GM23338 (cell line): ENCODE data around the gene LRRC10. TPM values are rescaled to one million over a fixed set of nuclear protein-coding genes. Genes with fewer than 3 reads are reported as not detected.

Source experiments
- ATAC-seq: fragments of 200-7000 bp; cut with Tn5 transposase; 3 replicates; pipeline ENCODE4 v1.9.1; 2020
- DNase-seq: peaks from one replicate; pipeline ENCODE4 v3.0.0-alpha.2; 2015; ENCODE audit warnings: low spot score
- H2AFZ ChIP-seq: fragments of 200-600 bp; sonication (generic); 2 replicates; pipeline ENCODE4 v1.8.0; 2016; ENCODE audit warnings: antibody characterized with exemption, mild to moderate bottlenecking, moderate library complexity
- H3F3A ChIP-seq: fragments of 200-600 bp; sonication (generic); replicated peaks from 2 replicates; pipeline ENCODE4 v1.8.0; 2017; ENCODE audit warnings: antibody characterized with exemption, mixed run types, low read depth
- H3K27ac ChIP-seq: fragments of 200-600 bp; sonication (generic); 2 replicates; pipeline ENCODE4 v1.6.1; 2016; ENCODE audit warnings: low read depth
- H3K27me3 ChIP-seq: fragments of 200-600 bp; sonication (generic); 2 replicates; pipeline ENCODE4 v1.8.0; 2016; ENCODE audit warnings: mild to moderate bottlenecking, mixed run types, moderate library complexity; ENCODE audit not compliant: insufficient read depth
- H3K36me3 ChIP-seq: fragments of 200-600 bp; sonication (generic); 2 replicates; pipeline ENCODE4 v1.8.0; 2016; ENCODE audit warnings: mild to moderate bottlenecking; ENCODE audit not compliant: insufficient read depth
- H3K4me1 ChIP-seq: fragments of 200-600 bp; sonication (generic); 2 replicates; pipeline ENCODE4 v1.8.0; 2016; ENCODE audit warnings: mild to moderate bottlenecking, moderate library complexity; ENCODE audit not compliant: insufficient read depth
- H3K4me2 ChIP-seq: fragments of 200-600 bp; sonication (generic); 2 replicates; pipeline ENCODE4 v1.7.1; 2017; ENCODE audit warnings: mixed run types
- H3K4me3 ChIP-seq: fragments of 200-600 bp; sonication (generic); 2 replicates; pipeline ENCODE4 v1.6.1; 2016; ENCODE audit warnings: mixed run types
- H3K79me2 ChIP-seq: fragments of 200-600 bp; sonication (generic); replicated peaks from 2 replicates; pipeline ENCODE4 v1.8.0; 2017; ENCODE audit warnings: mild to moderate bottlenecking; ENCODE audit not compliant: insufficient read depth
- H3K9me2 ChIP-seq: fragments of 200-600 bp; sonication (generic); 2 replicates; pipeline ENCODE4 v1.8.0; 2017; ENCODE audit not compliant: insufficient read depth
- H4K20me1 ChIP-seq: fragments of 200-600 bp; sonication (generic); replicated peaks from 2 replicates; pipeline ENCODE4 v1.8.0; 2017; ENCODE audit warnings: mild to moderate bottlenecking; ENCODE audit not compliant: insufficient read depth
- H3K27ac Mint-ChIP-seq: 2 replicates; pipeline ENCODE4 v1.8.0; 2020; ENCODE audit warnings: inconsistent platforms, mild to moderate bottlenecking, moderate library complexity, mixed read lengths
- H3K27me3 Mint-ChIP-seq: 3 replicates; pipeline ENCODE4 v1.8.0; 2022; ENCODE audit warnings: low read depth, mild to moderate bottlenecking, moderate library complexity, mixed read lengths, inconsistent platforms; ENCODE audit not compliant: insufficient read depth, poor library complexity
- H3K36me3 Mint-ChIP-seq: 3 replicates; pipeline ENCODE4 v1.8.0; 2021; ENCODE audit warnings: low read depth, mild to moderate bottlenecking, inconsistent platforms, moderate library complexity, mixed read lengths
- H3K4me1 Mint-ChIP-seq: 3 replicates; pipeline ENCODE4 v1.8.0; 2020; ENCODE audit warnings: mild to moderate bottlenecking, inconsistent platforms, mixed read lengths
- H3K4me3 Mint-ChIP-seq: 3 replicates; pipeline ENCODE4 v1.8.0; 2021; ENCODE audit warnings: moderate library complexity, mild to moderate bottlenecking, inconsistent platforms, mixed read lengths
- H3K9me3 Mint-ChIP-seq: 3 replicates; pipeline ENCODE4 v1.8.0; 2020; ENCODE audit warnings: moderate library complexity, mild to moderate bottlenecking, inconsistent platforms, mixed read lengths
- CREB1 ChIP-seq: fragments of 250-450 bp; sonication (Bioruptor Pico); IDR thresholded peaks from 2 replicates; pipeline ENCODE4 v1.5.0; 2020; ENCODE audit warnings: low read depth, mild to moderate bottlenecking, moderate library complexity
- EZH2 ChIP-seq: fragments of 200-600 bp; sonication (generic); IDR thresholded peaks from one replicate; pipeline ENCODE4 v1.8.0; 2017; ENCODE audit warnings: antibody characterized with exemption, mild to moderate bottlenecking, low read depth; ENCODE audit not compliant: unreplicated experiment
- STAT1 ChIP-seq: IDR thresholded peaks from one replicate; pipeline ENCODE4 v1.6.1; 2016; ENCODE audit warnings: antibody characterized with exemption; ENCODE audit not compliant: unreplicated experiment
- polyA plus RNA-seq: library from polyadenylated mRNA; unstranded; fragments of >200 nt; fragmentation: Nextera tagmentation; extraction: Ambion mirVana; gene quantifications from 2 replicates; pipeline ENCODE4 v1.2.1, GENCODE V29; 2016
- total RNA-seq: library from RNA; depleted of rRNA; stranded (reverse); fragments of >200 nt; shearing (Covaris generic); gene quantifications from 2 replicates; pipeline ENCODE4 v1.2.3, GENCODE V29; 2014
- TF ChIP-seq, protein P1 (sequence below): fragments of 250-450 bp; sonication (Bioruptor Pico); IDR thresholded peaks from 2 replicates; pipeline ENCODE4 v1.5.0; 2020; ENCODE audit warnings: mild to moderate bottlenecking, moderate library complexity
- TF ChIP-seq, protein P2 (sequence below): IDR thresholded peaks from one replicate; pipeline ENCODE4 v1.6.1; 2018; ENCODE audit warnings: antibody characterized with exemption; ENCODE audit not compliant: unreplicated experiment

The LRRC10 gene
- total and polyA plus RNA-seq, 2 experiments from 2014 or later = not detected

DNA sequence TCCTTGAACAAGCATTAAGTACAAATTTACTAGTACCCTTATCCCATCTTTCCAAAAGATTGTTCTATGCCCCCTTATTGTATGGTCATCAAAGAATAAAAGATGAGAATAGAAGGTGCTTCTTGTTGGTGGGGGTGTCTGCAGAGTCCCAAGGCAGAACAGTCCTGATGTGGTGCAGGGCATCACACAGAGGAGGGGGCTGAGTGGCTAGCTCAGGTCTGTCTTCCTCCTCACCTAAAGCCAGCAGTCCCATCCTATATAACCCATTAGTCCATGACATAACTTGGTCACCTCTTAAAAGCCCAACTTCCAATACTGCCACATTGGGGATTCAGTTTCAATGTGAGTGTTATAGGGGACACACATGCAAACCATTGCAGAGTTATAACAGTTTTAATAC is 9.9 kb downstream of the LRRC10 start (continued):
- TF ChIP-seq, protein P1, sequence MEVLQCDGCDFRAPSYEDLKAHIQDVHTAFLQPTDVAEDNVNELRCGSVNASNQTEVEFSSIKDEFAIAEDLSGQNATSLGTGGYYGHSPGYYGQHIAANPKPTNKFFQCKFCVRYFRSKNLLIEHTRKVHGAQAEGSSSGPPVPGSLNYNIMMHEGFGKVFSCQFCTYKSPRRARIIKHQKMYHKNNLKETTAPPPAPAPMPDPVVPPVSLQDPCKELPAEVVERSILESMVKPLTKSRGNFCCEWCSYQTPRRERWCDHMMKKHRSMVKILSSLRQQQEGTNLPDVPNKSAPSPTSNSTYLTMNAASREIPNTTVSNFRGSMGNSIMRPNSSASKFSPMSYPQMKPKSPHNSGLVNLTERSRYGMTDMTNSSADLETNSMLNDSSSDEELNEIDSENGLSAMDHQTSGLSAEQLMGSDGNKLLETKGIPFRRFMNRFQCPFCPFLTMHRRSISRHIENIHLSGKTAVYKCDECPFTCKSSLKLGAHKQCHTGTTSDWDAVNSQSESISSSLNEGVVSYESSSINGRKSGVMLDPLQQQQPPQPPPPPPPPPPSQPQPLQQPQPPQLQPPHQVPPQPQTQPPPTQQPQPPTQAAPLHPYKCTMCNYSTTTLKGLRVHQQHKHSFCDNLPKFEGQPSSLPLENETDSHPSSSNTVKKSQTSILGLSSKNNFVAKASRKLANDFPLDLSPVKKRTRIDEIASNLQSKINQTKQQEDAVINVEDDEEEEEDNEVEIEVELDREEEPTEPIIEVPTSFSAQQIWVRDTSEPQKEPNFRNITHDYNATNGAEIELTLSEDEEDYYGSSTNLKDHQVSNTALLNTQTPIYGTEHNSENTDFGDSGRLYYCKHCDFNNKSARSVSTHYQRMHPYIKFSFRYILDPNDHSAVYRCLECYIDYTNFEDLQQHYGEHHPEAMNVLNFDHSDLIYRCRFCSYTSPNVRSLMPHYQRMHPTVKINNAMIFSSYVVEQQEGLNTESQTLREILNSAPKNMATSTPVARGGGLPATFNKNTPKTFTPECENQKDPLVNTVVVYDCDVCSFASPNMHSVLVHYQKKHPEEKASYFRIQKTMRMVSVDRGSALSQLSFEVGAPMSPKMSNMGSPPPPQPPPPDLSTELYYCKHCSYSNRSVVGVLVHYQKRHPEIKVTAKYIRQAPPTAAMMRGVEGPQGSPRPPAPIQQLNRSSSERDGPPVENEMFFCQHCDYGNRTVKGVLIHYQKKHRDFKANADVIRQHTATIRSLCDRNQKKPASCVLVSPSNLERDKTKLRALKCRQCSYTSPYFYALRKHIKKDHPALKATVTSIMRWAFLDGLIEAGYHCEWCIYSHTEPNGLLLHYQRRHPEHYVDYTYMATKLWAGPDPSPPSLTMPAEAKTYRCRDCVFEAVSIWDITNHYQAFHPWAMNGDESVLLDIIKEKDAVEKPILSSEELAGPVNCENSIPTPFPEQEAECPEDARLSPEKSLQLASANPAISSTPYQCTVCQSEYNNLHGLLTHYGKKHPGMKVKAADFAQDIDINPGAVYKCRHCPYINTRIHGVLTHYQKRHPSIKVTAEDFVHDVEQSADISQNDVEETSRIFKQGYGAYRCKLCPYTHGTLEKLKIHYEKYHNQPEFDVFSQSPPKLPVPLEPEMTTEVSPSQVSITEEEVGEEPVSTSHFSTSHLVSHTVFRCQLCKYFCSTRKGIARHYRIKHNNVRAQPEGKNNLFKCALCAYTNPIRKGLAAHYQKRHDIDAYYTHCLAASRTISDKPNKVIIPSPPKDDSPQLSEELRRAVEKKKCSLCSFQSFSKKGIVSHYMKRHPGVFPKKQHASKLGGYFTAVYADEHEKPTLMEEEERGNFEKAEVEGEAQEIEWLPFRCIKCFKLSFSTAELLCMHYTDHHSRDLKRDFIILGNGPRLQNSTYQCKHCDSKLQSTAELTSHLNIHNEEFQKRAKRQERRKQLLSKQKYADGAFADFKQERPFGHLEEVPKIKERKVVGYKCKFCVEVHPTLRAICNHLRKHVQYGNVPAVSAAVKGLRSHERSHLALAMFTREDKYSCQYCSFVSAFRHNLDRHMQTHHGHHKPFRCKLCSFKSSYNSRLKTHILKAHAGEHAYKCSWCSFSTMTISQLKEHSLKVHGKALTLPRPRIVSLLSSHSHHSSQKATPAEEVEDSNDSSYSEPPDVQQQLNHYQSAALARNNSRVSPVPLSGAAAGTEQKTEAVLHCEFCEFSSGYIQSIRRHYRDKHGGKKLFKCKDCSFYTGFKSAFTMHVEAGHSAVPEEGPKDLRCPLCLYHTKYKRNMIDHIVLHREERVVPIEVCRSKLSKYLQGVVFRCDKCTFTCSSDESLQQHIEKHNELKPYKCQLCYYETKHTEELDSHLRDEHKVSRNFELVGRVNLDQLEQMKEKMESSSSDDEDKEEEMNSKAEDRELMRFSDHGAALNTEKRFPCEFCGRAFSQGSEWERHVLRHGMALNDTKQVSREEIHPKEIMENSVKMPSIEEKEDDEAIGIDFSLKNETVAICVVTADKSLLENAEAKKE = no peak

DNA sequence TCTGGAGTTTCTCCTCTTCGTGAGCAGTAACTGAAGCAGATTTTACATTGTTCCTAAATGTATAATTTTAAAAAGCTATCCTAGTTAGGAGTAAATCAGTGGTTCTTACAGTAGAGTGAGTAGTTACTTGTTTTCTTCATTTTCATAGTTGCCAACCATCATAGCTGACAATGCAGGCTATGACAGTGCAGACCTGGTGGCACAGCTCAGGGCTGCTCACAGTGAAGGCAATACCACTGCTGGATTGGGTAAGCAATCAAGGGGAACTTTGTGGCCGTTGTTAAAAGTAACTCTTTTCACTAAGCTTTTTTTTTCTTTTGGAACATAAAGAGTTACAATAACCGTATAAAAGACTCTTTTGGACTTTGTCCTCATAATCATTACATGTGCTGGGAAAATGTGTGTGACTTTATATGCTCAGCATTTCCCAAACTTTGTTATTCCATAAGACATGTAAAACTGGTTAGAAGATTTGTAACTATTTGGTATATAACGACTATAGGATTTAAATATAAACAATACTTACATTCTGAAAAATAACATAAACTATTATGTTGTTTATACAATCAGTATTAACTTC is 12.4 kb downstream of the LRRC10 start:
- Histone ChIP-seq H3F3A (peaks cover 13% of the 10 kb centered on the region), H3K36me3 (peaks cover 84% of the 10 kb centered on the region), H3K79me2 (peaks cover 8% of the 10 kb centered on the region; the same call in 1 of the 2 replicates), H2AFZ (no peak overlapping the region), H3K9me2 (no peaks in the 10 kb centered on the region), H3K4me1 (no peaks in the 10 kb centered on the region), H3K4me3 (no peak overlapping the region), H3K4me2 (no peak overlapping the region), H4K20me1 (peaks cover 33% of the 10 kb centered on the region), H3K27ac (no peak overlapping the region), H3K27me3 (no peaks in the 10 kb centered on the region)
- DNase-seq (no peak), ATAC-seq (no peak)
- Mint-ChIP-seq H3K9me3 (peaks cover 1% of the 10 kb centered on the region; the same call in 1 of the 3 replicates), H3K27ac (no peak overlapping the region), H3K4me1 (no peaks in the 10 kb centered on the region), H3K27me3 (peaks cover 3% of the 10 kb centered on the region), H3K4me3 (no peak overlapping the region), H3K36me3 (peaks cover 98% of the 10 kb centered on the region)
- TF ChIP-seq, protein P2, sequence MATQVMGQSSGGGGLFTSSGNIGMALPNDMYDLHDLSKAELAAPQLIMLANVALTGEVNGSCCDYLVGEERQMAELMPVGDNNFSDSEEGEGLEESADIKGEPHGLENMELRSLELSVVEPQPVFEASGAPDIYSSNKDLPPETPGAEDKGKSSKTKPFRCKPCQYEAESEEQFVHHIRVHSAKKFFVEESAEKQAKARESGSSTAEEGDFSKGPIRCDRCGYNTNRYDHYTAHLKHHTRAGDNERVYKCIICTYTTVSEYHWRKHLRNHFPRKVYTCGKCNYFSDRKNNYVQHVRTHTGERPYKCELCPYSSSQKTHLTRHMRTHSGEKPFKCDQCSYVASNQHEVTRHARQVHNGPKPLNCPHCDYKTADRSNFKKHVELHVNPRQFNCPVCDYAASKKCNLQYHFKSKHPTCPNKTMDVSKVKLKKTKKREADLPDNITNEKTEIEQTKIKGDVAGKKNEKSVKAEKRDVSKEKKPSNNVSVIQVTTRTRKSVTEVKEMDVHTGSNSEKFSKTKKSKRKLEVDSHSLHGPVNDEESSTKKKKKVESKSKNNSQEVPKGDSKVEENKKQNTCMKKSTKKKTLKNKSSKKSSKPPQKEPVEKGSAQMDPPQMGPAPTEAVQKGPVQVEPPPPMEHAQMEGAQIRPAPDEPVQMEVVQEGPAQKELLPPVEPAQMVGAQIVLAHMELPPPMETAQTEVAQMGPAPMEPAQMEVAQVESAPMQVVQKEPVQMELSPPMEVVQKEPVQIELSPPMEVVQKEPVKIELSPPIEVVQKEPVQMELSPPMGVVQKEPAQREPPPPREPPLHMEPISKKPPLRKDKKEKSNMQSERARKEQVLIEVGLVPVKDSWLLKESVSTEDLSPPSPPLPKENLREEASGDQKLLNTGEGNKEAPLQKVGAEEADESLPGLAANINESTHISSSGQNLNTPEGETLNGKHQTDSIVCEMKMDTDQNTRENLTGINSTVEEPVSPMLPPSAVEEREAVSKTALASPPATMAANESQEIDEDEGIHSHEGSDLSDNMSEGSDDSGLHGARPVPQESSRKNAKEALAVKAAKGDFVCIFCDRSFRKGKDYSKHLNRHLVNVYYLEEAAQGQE = no peak
- TF ChIP-seq, protein P1 = no peak
- no peak for TF ChIP-seq STAT1
- TF ChIP-seq EZH2 = no peak
- no peak for TF ChIP-seq CREB1
